Endothelial cell of umbilical vein (primary cell): Measurements from ENCODE around the gene AMIGO1.

ENCODE experiments used
- CTCF ChIP-seq, 2 donors: IDR thresholded peaks; 1 replicate in 1 of 2; 2 replicates in 1 of 2; pipeline ENCODE4 v1.5.1; 2011; ENCODE audit warnings: low read length in 2 of 2, mild to moderate bottlenecking in 2 of 2, moderate library complexity in 2 of 2, control low read depth in 1 of 2, inconsistent platforms in 1 of 2, low read depth in 1 of 2; ENCODE audit not compliant: insufficient read depth in 1 of 2; ENCODE audit errors: extremely low read depth in 1 of 2
- EZH2 ChIP-seq: IDR thresholded peaks from 2 replicates; pipeline ENCODE4 v1.6.1; 2012; ENCODE audit warnings: borderline replicate concordance, low read depth, mild to moderate bottlenecking, moderate library complexity, low read length, inconsistent platforms; ENCODE audit not compliant: severe bottlenecking
- MAX ChIP-seq: IDR thresholded peaks from 2 replicates; pipeline ENCODE4 v1.6.1; 2011; ENCODE audit not compliant: insufficient read depth, insufficient read length

- TF ChIP-seq CTCF (IDR thresholded peaks at IDR 0.05; ENCODE audit: extremely low read depth in 1 of 2, insufficient read depth in 1 of 2, low read depth in 1 of 2, low read length in 2 of 2) (no peak), MAX (no peak), EZH2 (no peak)
Observed at GRCh38 chr1:109475261-109475660, 34.3 kb downstream of the AMIGO1 start.
